CD4-positive, alpha-beta T cell treated with Interleukin-6 for 4 hours (primary cell): ENCODE data around the gene PI4K2A.

Experiments used
- DNase-seq: peaks from one replicate; pipeline ENCODE4 v3.0.0-alpha.2; 2020; ENCODE audit warnings: mixed read lengths

Gene PI4K2A

GRCh38 chr10:97640174-97640867 lies at the start of gene PI4K2A:
TSS of gene PI4K2A (plus strand) at chr10:97640671. CDS start at chr10:97640743, 72 bp downstream.
- DNase-seq: peak; percentile 99

GRCh38 chr10:97590748-97591495 lies 49.5 kb upstream of the PI4K2A start:
- no peak for DNase-seq

- DNase-seq: no peak
Observed at GRCh38 chr10:97593421-97593820, 47.0 kb upstream of the PI4K2A start.

- DNase-seq: no peak
Observed at GRCh38 chr10:97596101-97597082, 44.1 kb upstream of the PI4K2A start.

- no peak for DNase-seq
Observed at GRCh38 chr10:97597778-97598177, 42.7 kb upstream of the PI4K2A start.

GRCh38 chr10:97598407-97599271 lies 41.8 kb upstream of the PI4K2A start:
- DNase-seq: no peak

GRCh38 chr10:97599272-97599619 lies 41.2 kb upstream of the PI4K2A start:
- no peak for DNase-seq

GRCh38 chr10:97600616-97601015 lies 39.9 kb upstream of the PI4K2A start:
- DNase-seq: no peak

GRCh38 chr10:97601268-97602215 lies 38.9 kb upstream of the PI4K2A start:
- no peak for DNase-seq

GRCh38 chr10:97607095-97607636 lies 33.3 kb upstream of the PI4K2A start:
- no peak for DNase-seq

GRCh38 chr10:97608991-97609561 lies 31.4 kb upstream of the PI4K2A start:
- no peak for DNase-seq

- no peak for DNase-seq
Observed at GRCh38 chr10:97611473-97611872, 29.0 kb upstream of the PI4K2A start.

GRCh38 chr10:97612386-97612785 lies 28.1 kb upstream of the PI4K2A start:
- no peak for DNase-seq

- no peak for DNase-seq
Observed at GRCh38 chr10:97618285-97618684, 22.2 kb upstream of the PI4K2A start.

- DNase-seq: no peak
Observed at GRCh38 chr10:97618733-97619132, 21.7 kb upstream of the PI4K2A start.

- no peak for DNase-seq
Observed at GRCh38 chr10:97623277-97623676, 17.2 kb upstream of the PI4K2A start.

GRCh38 chr10:97627731-97628130 lies 12.7 kb upstream of the PI4K2A start:
- no peak for DNase-seq

- DNase-seq: no peak
Observed at GRCh38 chr10:97628228-97628627, 12.2 kb upstream of the PI4K2A start.

GRCh38 chr10:97629289-97629688 lies 11.2 kb upstream of the PI4K2A start:
- no peak for DNase-seq

- no peak for DNase-seq
Observed at GRCh38 chr10:97631098-97631497, 9.4 kb upstream of the PI4K2A start.
